ENCODE data around the gene PIGC.

The PIGC gene

GRCh38 chr1:172467446-172467845, 23.6 kb upstream of the PIGC start:
- DNase-seq (ENCODE audit: extremely low spot score), result no peak
- ChIA-PET POLR2A (no interaction called here), CTCF (no interaction called here)
- TF ChIP-seq TARDBP (IDR thresholded peaks at IDR 0.05), result no peak

- POLR2A ChIA-PET, result no interaction called here
- DNase-seq (ENCODE audit: extremely low spot score), result no peak
- TF ChIP-seq L3MBTL2 (conservative IDR thresholded peaks at IDR 0.05) (no peak), ELF4 (IDR thresholded peaks at IDR 0.05) (no peak), SUZ12 (IDR thresholded peaks at IDR 0.05) (no peak), SP1 (IDR thresholded peaks at IDR 0.05) (no peak), CTBP1 (IDR thresholded peaks at IDR 0.05; ENCODE audit: borderline replicate concordance) (no peak), FOXK2 (IDR thresholded peaks at IDR 0.05) (no peak), LEF1 (IDR thresholded peaks at IDR 0.05; ENCODE audit: borderline replicate concordance) (no peak), BHLHE40 (IDR thresholded peaks at IDR 0.05; ENCODE audit: borderline replicate concordance) (no peak), NFRKB (IDR thresholded peaks at IDR 0.05) (no peak), TARDBP (IDR thresholded peaks at IDR 0.05) (no peak), HDGF (IDR thresholded peaks at IDR 0.05; ENCODE audit: borderline replicate concordance) (no peak), ZNF384 (IDR thresholded peaks at IDR 0.05) (no peak), ARNT (IDR thresholded peaks at IDR 0.05) (no peak), FOXM1 (IDR thresholded peaks at IDR 0.05; ENCODE audit: borderline replicate concordance) (no peak), FOXA1 (IDR thresholded peaks at IDR 0.05) (no peak), PKNOX1 (IDR thresholded peaks at IDR 0.05) (no peak)
- CTCF ChIA-PET, result interaction anchor here (0.7 kb wide), 1 partner anchor 222 kb away, joined by 5 read pairs; no protein-coding TSS in a partner anchor
These were observed 23.0 kb upstream of the PIGC start for GRCh38 chr1:172466795-172467407.

GRCh38 chr1:172465617-172466016, 21.7 kb upstream of the PIGC start:
- no peak for DNase-seq (ENCODE audit: extremely low spot score)
- POLR2A ChIA-PET, result no interaction called here
- no peak for TF ChIP-seq SUZ12 (IDR thresholded peaks at IDR 0.05)
- no peak for TF ChIP-seq ELF4 (IDR thresholded peaks at IDR 0.05)
- TF ChIP-seq LEF1 (IDR thresholded peaks at IDR 0.05; ENCODE audit: borderline replicate concordance), result no peak
- TF ChIP-seq CTBP1 (IDR thresholded peaks at IDR 0.05; ENCODE audit: borderline replicate concordance), result no peak
- no peak for TF ChIP-seq HDGF (IDR thresholded peaks at IDR 0.05; ENCODE audit: borderline replicate concordance)
- no peak for TF ChIP-seq L3MBTL2 (conservative IDR thresholded peaks at IDR 0.05)
- TF ChIP-seq PKNOX1 (IDR thresholded peaks at IDR 0.05), result no peak
- no peak for TF ChIP-seq SP1 (IDR thresholded peaks at IDR 0.05)
- TF ChIP-seq ARNT (IDR thresholded peaks at IDR 0.05), result no peak
- TF ChIP-seq FOXA1 (IDR thresholded peaks at IDR 0.05), result no peak
- TF ChIP-seq TARDBP (IDR thresholded peaks at IDR 0.05), result no peak
- TF ChIP-seq FOXK2 (IDR thresholded peaks at IDR 0.05), result no peak
- TF ChIP-seq FOXM1 (IDR thresholded peaks at IDR 0.05; ENCODE audit: borderline replicate concordance), result no peak
- TF ChIP-seq ZNF384 (IDR thresholded peaks at IDR 0.05), result no peak
- no peak for TF ChIP-seq NFRKB (IDR thresholded peaks at IDR 0.05)
- no peak for TF ChIP-seq BHLHE40 (IDR thresholded peaks at IDR 0.05; ENCODE audit: borderline replicate concordance)
- CTCF ChIA-PET, result no interaction called here

- CTCF ChIA-PET, result no interaction called here
- POLR2A ChIA-PET, result no interaction called here
- no peak for DNase-seq (ENCODE audit: extremely low spot score)
- TF ChIP-seq ARNT (IDR thresholded peaks at IDR 0.05), result no peak
- no peak for TF ChIP-seq FOXM1 (IDR thresholded peaks at IDR 0.05; ENCODE audit: borderline replicate concordance)
- TF ChIP-seq BHLHE40 (IDR thresholded peaks at IDR 0.05; ENCODE audit: borderline replicate concordance), result no peak
- TF ChIP-seq PKNOX1 (IDR thresholded peaks at IDR 0.05), result no peak
- no peak for TF ChIP-seq HDGF (IDR thresholded peaks at IDR 0.05; ENCODE audit: borderline replicate concordance)
- TF ChIP-seq NFRKB (IDR thresholded peaks at IDR 0.05), result no peak
- no peak for TF ChIP-seq ZNF384 (IDR thresholded peaks at IDR 0.05)
- TF ChIP-seq FOXK2 (IDR thresholded peaks at IDR 0.05), result no peak
- no peak for TF ChIP-seq L3MBTL2 (conservative IDR thresholded peaks at IDR 0.05)
- no peak for TF ChIP-seq TARDBP (IDR thresholded peaks at IDR 0.05)
- no peak for TF ChIP-seq ELF4 (IDR thresholded peaks at IDR 0.05)
- no peak for TF ChIP-seq CTBP1 (IDR thresholded peaks at IDR 0.05; ENCODE audit: borderline replicate concordance)
- TF ChIP-seq LEF1 (IDR thresholded peaks at IDR 0.05; ENCODE audit: borderline replicate concordance), result no peak
- TF ChIP-seq SP1 (IDR thresholded peaks at IDR 0.05), result no peak
- no peak for TF ChIP-seq SUZ12 (IDR thresholded peaks at IDR 0.05)
- TF ChIP-seq FOXA1 (IDR thresholded peaks at IDR 0.05), result no peak
These were observed 17.0 kb upstream of the PIGC start for GRCh38 chr1:172460887-172461315.

GRCh38 chr1:172460177-172460576, 16.3 kb upstream of the PIGC start:
- DNase-seq (ENCODE audit: extremely low spot score), result no peak
- CTCF ChIA-PET, result interaction anchor here (0.7 kb wide), 1 partner anchor 9 kb away, joined by 5 read pairs; no protein-coding TSS in a partner anchor
- POLR2A ChIA-PET, result no interaction called here
- TF ChIP-seq SUZ12 (IDR thresholded peaks at IDR 0.05) (no peak), NFRKB (IDR thresholded peaks at IDR 0.05) (no peak), PKNOX1 (IDR thresholded peaks at IDR 0.05) (no peak), ARNT (IDR thresholded peaks at IDR 0.05) (no peak), FOXM1 (IDR thresholded peaks at IDR 0.05; ENCODE audit: borderline replicate concordance) (no peak), CTBP1 (IDR thresholded peaks at IDR 0.05; ENCODE audit: borderline replicate concordance) (no peak), BHLHE40 (IDR thresholded peaks at IDR 0.05; ENCODE audit: borderline replicate concordance) (no peak), FOXK2 (IDR thresholded peaks at IDR 0.05) (no peak), ZNF384 (IDR thresholded peaks at IDR 0.05) (no peak), SP1 (IDR thresholded peaks at IDR 0.05) (no peak), FOXA1 (IDR thresholded peaks at IDR 0.05) (no peak), HDGF (IDR thresholded peaks at IDR 0.05; ENCODE audit: borderline replicate concordance) (no peak), TARDBP (IDR thresholded peaks at IDR 0.05) (no peak), ELF4 (IDR thresholded peaks at IDR 0.05) (no peak), L3MBTL2 (conservative IDR thresholded peaks at IDR 0.05) (no peak)

All from HEK293T (cell line).